Trophoblast cell (in vitro differentiated cells and primary cell): ENCODE measurements around the gene MCM3AP.

ENCODE experiments used
- DNase-seq, 2 donors: peaks; one replicate each; pipeline ENCODE4 v3.0.0-alpha.2; 2016
- H2AFZ ChIP-seq: 2 replicates; pipeline ENCODE4 v1.6.1; 2013; ENCODE audit warnings: low read length, moderate library complexity, mild to moderate bottlenecking; ENCODE audit not compliant: insufficient read depth, poor library complexity
- H2AK5ac ChIP-seq: 2 replicates; pipeline ENCODE4 v1.6.1; 2013; ENCODE audit warnings: mild to moderate bottlenecking, low read length
- H2BK120ac ChIP-seq: 2 replicates; pipeline ENCODE4 v1.6.1; 2013; ENCODE audit warnings: low read length, mild to moderate bottlenecking, moderate library complexity; ENCODE audit not compliant: insufficient read depth, poor library complexity
- H2BK12ac ChIP-seq: 2 replicates; pipeline ENCODE4 v1.6.1; 2013; ENCODE audit warnings: mild to moderate bottlenecking, low read length, moderate library complexity
- H2BK5ac ChIP-seq: 2 replicates; pipeline ENCODE4 v1.6.1; 2013; ENCODE audit warnings: low read length, low read depth, moderate library complexity, mild to moderate bottlenecking; ENCODE audit not compliant: poor library complexity
- H3K14ac ChIP-seq: 2 replicates; pipeline ENCODE4 v1.6.1; 2013; ENCODE audit warnings: mild to moderate bottlenecking, low read length
- H3K18ac ChIP-seq: 2 replicates; pipeline ENCODE4 v1.6.1; 2013; ENCODE audit warnings: mild to moderate bottlenecking, low read length
- H3K23ac ChIP-seq: 2 replicates; pipeline ENCODE4 v1.6.1; 2013; ENCODE audit warnings: low read length
- H3K27ac ChIP-seq: 2 replicates; pipeline ENCODE4 v1.5.1; 2013; ENCODE audit warnings: low read depth, mild to moderate bottlenecking, inconsistent platforms, low read length, moderate library complexity
- H3K27me3 ChIP-seq: 2 replicates; pipeline ENCODE4 v1.6.1; 2013; ENCODE audit warnings: inconsistent platforms, mild to moderate bottlenecking, low read length, moderate library complexity; ENCODE audit not compliant: insufficient read depth
- H3K36me3 ChIP-seq, 2 experiments: 1 replicate in 1 of 2; 2 replicates in 1 of 2; pipeline ENCODE4 v1.6.1; 2013; ENCODE audit warnings: low read length in 2 of 2, mild to moderate bottlenecking in 2 of 2, moderate library complexity in 1 of 2; ENCODE audit not compliant: insufficient read depth in 2 of 2, control insufficient read depth in 1 of 2
- H3K4ac ChIP-seq: 2 replicates; pipeline ENCODE4 v1.6.1; 2013; ENCODE audit warnings: low read depth, mild to moderate bottlenecking, low read length, moderate library complexity
- H3K4me1 ChIP-seq, 2 experiments: 1 replicate in 1 of 2; 2 replicates in 1 of 2; pipeline ENCODE4 v1.6.1; 2013; ENCODE audit warnings: low read length in 2 of 2, mild to moderate bottlenecking in 2 of 2, moderate library complexity in 1 of 2; ENCODE audit not compliant: insufficient read depth in 2 of 2, control insufficient read depth in 1 of 2
- H3K4me2 ChIP-seq: 2 replicates; pipeline ENCODE4 v1.6.1; 2013; ENCODE audit warnings: inconsistent platforms, mild to moderate bottlenecking, low read length, moderate library complexity
- H3K4me3 ChIP-seq: 2 replicates; pipeline ENCODE4 v1.5.1; 2013; ENCODE audit warnings: mild to moderate bottlenecking, low read depth, low read length, inconsistent platforms
- H3K79me1 ChIP-seq: one replicate; pipeline ENCODE4 v1.6.1; 2013; ENCODE audit warnings: low read length
- H3K79me2 ChIP-seq: 2 replicates; pipeline ENCODE4 v1.6.1; 2013; ENCODE audit warnings: low read length, mild to moderate bottlenecking; ENCODE audit not compliant: control insufficient read depth, insufficient read depth, poor library complexity
- H3K9ac ChIP-seq: 2 replicates; pipeline ENCODE4 v1.6.1; 2013; ENCODE audit warnings: mild to moderate bottlenecking, low read length
- H3K9me3 ChIP-seq: 2 replicates; pipeline ENCODE4 v1.6.1; 2013; ENCODE audit warnings: low read depth, mild to moderate bottlenecking, control low read depth, inconsistent platforms, low read length; ENCODE audit not compliant: insufficient read depth
- H4K12ac ChIP-seq: 2 replicates; pipeline ENCODE4 v1.6.1; 2013; ENCODE audit warnings: low read depth, mild to moderate bottlenecking, low read length, moderate library complexity
- H4K8ac ChIP-seq: 2 replicates; pipeline ENCODE4 v1.6.1; 2013; ENCODE audit warnings: low read depth, mild to moderate bottlenecking, low read length, moderate library complexity
- H4K91ac ChIP-seq: one replicate; pipeline ENCODE4 v1.6.1; 2013; ENCODE audit warnings: low read depth, mild to moderate bottlenecking, low read length, moderate library complexity
- WGBS: extraction: QIAGEN DNeasy Blood & Tissue Kit; methylation state at CpG from one replicate; pipeline ENCODE4 v1.1.7; 2013; ENCODE audit warnings: missing lambda C conversion rate; ENCODE audit not compliant: insufficient read length, insufficient coverage; ENCODE audit errors: extremely low coverage; 5-methylcytosine and 5-hydroxymethylcytosine counted together

The MCM3AP gene

GRCh38 chr21:46188226-46189212 lies 96.9 kb downstream of the MCM3AP start:
- H3K27me3 ChIP-seq, result no peaks in the 10 kb centered on the region
- no peak overlapping the region for H2BK120ac ChIP-seq
- DNase-seq, result peak; percentile 50 to 68
- H3K36me3 ChIP-seq, result peaks cover 33 to 35% of the 10 kb centered on the region in 2 experiments
- peak overlapping the region; percentile 27 for H3K4me2 ChIP-seq
- no peak overlapping the region for H2AFZ ChIP-seq
- no peak overlapping the region for H3K14ac ChIP-seq
- H4K12ac ChIP-seq, result no peak overlapping the region
- H3K4me1 ChIP-seq, result peaks cover 32% of the 10 kb centered on the region in 2 experiments
- no peak overlapping the region for H2BK12ac ChIP-seq
- no peak overlapping the region for H3K18ac ChIP-seq
- peak overlapping the region; percentile 84 for H3K27ac ChIP-seq
- no peak overlapping the region for H2AK5ac ChIP-seq
- H3K4ac ChIP-seq, result no peak overlapping the region
- H3K9ac ChIP-seq, result no peak overlapping the region
- H3K79me1 ChIP-seq, result peaks cover 12% of the 10 kb centered on the region
- H4K91ac ChIP-seq, result peak overlapping the region; percentile 21
- H3K79me2 ChIP-seq, result peaks cover 6% of the 10 kb centered on the region
- no peak overlapping the region for H3K4me3 ChIP-seq
- no peak overlapping the region for H3K23ac ChIP-seq
- no CpG with 5 or more reads among the region's 17 CpGs for WGBS
- no peak overlapping the region for H4K8ac ChIP-seq
- peaks cover 3% of the 10 kb centered on the region for H3K9me3 ChIP-seq
- no peak overlapping the region for H2BK5ac ChIP-seq

GRCh38 chr21:46187814-46188213 lies 97.6 kb downstream of the MCM3AP start:
- peaks cover 12% of the 10 kb centered on the region for H3K79me1 ChIP-seq
- no CpG with 5 or more reads among the region's 7 CpGs for WGBS
- H4K12ac ChIP-seq, result no peak overlapping the region
- no peak overlapping the region for H3K4me2 ChIP-seq
- no peak overlapping the region for H2AFZ ChIP-seq
- H3K4ac ChIP-seq, result no peak overlapping the region
- H3K4me3 ChIP-seq, result no peak overlapping the region
- peaks cover 35 to 36% of the 10 kb centered on the region in 2 experiments for H3K4me1 ChIP-seq
- no peaks in the 10 kb centered on the region for H3K27me3 ChIP-seq
- H3K14ac ChIP-seq, result no peak overlapping the region
- no peak for DNase-seq
- H4K91ac ChIP-seq, result no peak overlapping the region
- no peak overlapping the region for H2BK120ac ChIP-seq
- peaks cover 6% of the 10 kb centered on the region for H3K79me2 ChIP-seq
- H3K9me3 ChIP-seq, result peaks cover 5% of the 10 kb centered on the region
- no peak overlapping the region for H4K8ac ChIP-seq
- H3K9ac ChIP-seq, result no peak overlapping the region
- peaks cover 28 to 29% of the 10 kb centered on the region in 2 experiments for H3K36me3 ChIP-seq
- H3K27ac ChIP-seq, result no peak overlapping the region
- H2AK5ac ChIP-seq, result no peak overlapping the region
- H2BK12ac ChIP-seq, result peak overlapping the region; percentile 28
- H3K18ac ChIP-seq, result no peak overlapping the region
- H2BK5ac ChIP-seq, result no peak overlapping the region
- no peak overlapping the region for H3K23ac ChIP-seq

DNA sequence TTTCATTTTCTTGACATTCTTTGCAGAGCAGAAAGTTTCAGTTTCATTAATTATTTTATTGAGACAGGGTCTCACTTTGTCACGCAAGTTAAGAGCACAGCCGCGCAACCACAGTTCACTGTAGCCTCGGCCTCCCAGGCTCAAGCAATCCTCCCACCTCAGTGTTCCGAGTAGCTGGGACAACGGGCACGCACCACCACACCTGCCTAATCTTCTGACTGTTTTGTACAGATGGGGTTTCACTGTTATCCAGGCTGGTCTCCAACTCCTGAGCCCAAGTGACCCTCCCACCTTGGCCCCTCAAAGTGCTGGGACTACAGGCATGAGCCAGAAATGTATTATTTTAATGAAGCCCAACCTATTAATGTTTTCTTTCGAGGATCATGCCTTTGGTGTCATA lies 98.2 kb downstream of the MCM3AP start:
- no peaks in the 10 kb centered on the region for H3K27me3 ChIP-seq
- no peak overlapping the region for H3K4me3 ChIP-seq
- peaks cover 6% of the 10 kb centered on the region for H3K79me2 ChIP-seq
- no peak overlapping the region for H3K14ac ChIP-seq
- DNase-seq, result no peak
- H3K23ac ChIP-seq, result no peak overlapping the region
- H3K4ac ChIP-seq, result no peak overlapping the region
- H4K91ac ChIP-seq, result peak overlapping the region; percentile 33
- H3K18ac ChIP-seq, result no peak overlapping the region
- peaks cover 5% of the 10 kb centered on the region for H3K9me3 ChIP-seq
- peaks cover 24 to 25% of the 10 kb centered on the region in 2 experiments for H3K36me3 ChIP-seq
- H2BK5ac ChIP-seq, result no peak overlapping the region
- peaks cover 12% of the 10 kb centered on the region for H3K79me1 ChIP-seq
- H2AK5ac ChIP-seq, result no peak overlapping the region
- WGBS, result no CpG with 5 or more reads among the region's 8 CpGs
- peaks cover 35 to 36% of the 10 kb centered on the region in 2 experiments for H3K4me1 ChIP-seq
- H2BK120ac ChIP-seq, result no peak overlapping the region
- no peak overlapping the region for H4K8ac ChIP-seq
- H3K9ac ChIP-seq, result no peak overlapping the region
- H4K12ac ChIP-seq, result no peak overlapping the region
- no peak overlapping the region for H3K4me2 ChIP-seq
- no peak overlapping the region for H3K27ac ChIP-seq
- H2BK12ac ChIP-seq, result no peak overlapping the region
- no peak overlapping the region for H2AFZ ChIP-seq

DNA sequence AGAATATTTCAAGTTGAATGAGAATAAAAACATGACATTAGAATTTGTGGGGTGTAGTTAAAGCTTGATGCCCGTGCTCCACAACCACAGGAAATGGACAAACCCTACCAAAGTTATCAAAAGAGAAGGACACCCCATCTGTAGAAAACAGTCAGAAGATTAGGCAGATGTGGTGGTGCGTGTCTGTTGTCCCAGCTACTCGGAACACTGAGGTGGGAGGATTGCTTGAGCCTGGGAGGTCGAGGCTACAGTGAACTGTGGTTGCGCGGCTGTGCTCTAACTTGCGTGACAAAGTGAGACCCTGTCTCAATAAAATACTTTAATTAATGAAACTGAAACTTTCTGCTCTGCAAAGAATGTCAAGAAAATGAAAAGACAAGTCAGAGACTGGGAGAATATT lies 99.7 kb downstream of the MCM3AP start:
- no peak overlapping the region for H3K14ac ChIP-seq
- no peak overlapping the region for H2BK120ac ChIP-seq
- no peaks in the 10 kb centered on the region for H3K27me3 ChIP-seq
- H4K91ac ChIP-seq, result no peak overlapping the region
- no peak overlapping the region for H4K12ac ChIP-seq
- no peak overlapping the region for H2AFZ ChIP-seq
- no peak overlapping the region for H2BK5ac ChIP-seq
- H3K27ac ChIP-seq, result no peak overlapping the region
- H3K36me3 ChIP-seq, result peaks cover 10% of the 10 kb centered on the region in 2 experiments
- peaks cover 10% of the 10 kb centered on the region for H3K79me1 ChIP-seq
- H3K79me2 ChIP-seq, result peaks cover 6% of the 10 kb centered on the region
- no peak overlapping the region for H3K23ac ChIP-seq
- H2BK12ac ChIP-seq, result no peak overlapping the region
- H3K4me1 ChIP-seq, result peaks cover 25 to 28% of the 10 kb centered on the region in 2 experiments
- no peak overlapping the region for H3K4ac ChIP-seq
- no CpG with 5 or more reads among the region's 7 CpGs for WGBS
- H3K4me3 ChIP-seq, result no peak overlapping the region
- no peak overlapping the region for H3K4me2 ChIP-seq
- H3K18ac ChIP-seq, result no peak overlapping the region
- H3K9ac ChIP-seq, result no peak overlapping the region
- DNase-seq, result no peak
- H2AK5ac ChIP-seq, result no peak overlapping the region
- H4K8ac ChIP-seq, result no peak overlapping the region
- H3K9me3 ChIP-seq, result peaks cover 2% of the 10 kb centered on the region
